ENCODE measurements around the gene ULK4. TPM values are rescaled to one million over a fixed set of nuclear protein-coding genes. Genes with fewer than 3 reads are reported as not detected.

Gene ULK4
- total and polyA plus RNA-seq, 2 of the 8 experiments (the other 6 are each of a cell fraction or from before 2014, with no cell fraction given): 3.0 to 10.8 TPM

DNA sequence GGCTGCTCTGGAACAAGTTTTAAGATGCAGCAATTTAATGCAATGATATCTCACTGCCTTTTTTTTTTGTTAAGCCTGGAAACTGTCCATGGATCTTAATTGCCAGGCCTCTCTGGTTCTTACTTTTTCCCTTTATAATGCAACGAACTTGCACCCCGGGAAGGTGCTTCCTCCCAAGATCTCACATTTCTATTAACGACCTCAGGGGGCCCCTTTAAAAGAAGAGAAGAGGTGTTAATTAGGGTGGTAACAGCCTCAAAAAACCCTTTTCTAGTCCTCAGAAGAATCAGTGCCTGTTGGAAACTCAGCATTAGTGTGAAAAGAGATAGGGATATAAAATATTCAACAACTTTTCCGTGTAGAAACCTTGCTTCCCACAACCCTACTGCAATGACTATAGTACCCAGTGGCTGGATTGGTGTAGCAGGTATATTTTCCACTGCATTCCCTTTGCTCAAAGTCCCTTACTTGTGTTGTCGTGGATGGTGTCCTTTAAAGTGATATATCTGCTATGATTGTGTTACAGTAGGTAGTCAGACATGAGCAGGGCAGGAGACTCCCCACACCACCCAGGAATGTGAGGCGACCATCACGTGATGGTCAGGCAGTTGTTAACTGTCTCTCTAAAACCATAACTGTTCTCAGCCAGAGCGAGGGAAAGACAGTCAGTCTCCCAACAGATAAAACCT lies 640.8 kb downstream of the ULK4 start:
- Histone ChIP-seq H2BK20ac (ENCODE audit: low read length) (peak overlapping the region; percentile 3; the same call in 1 of the 2 replicates), H3K9ac (replicated peaks in 1 of 4; ENCODE audit: extremely low read depth in 1 of 4, low read depth in 3 of 4, low read length in 3 of 4) (no peak overlapping the region), H3K23me2 (ENCODE audit: low read depth, low read length) (no peaks in the 10 kb centered on the region), H4K20me1 (replicated peaks in 1 of 2; ENCODE audit: control insufficient read depth in 1 of 2, insufficient read depth in 2 of 2, low read length in 2 of 2) (no peaks in the 10 kb centered on the region), H2BK5ac (ENCODE audit: low read depth, low read length) (peak overlapping the region; percentile 81; the same call in 1 of the 2 replicates), H2BK12ac (ENCODE audit: low read depth, low read length) (peak overlapping the region; percentile 28; the same call in 1 of the 2 replicates), H3K36me3 (ENCODE audit: control insufficient read depth in 2 of 4, insufficient read depth in 4 of 4, low read length in 3 of 4) (no peaks in the 10 kb centered on the region), H3K18ac (ENCODE audit: extremely low read depth, low read length) (peak overlapping the region; percentile 71), H3K79me1 (ENCODE audit: low read depth, low read length) (no peaks in the 10 kb centered on the region), H4K8ac (ENCODE audit: extremely low read depth, insufficient read depth, low read length) (no peak overlapping the region), H3K9me3 (ENCODE audit: insufficient read depth in 2 of 2, low read depth in 1 of 2, low read length in 1 of 2) (no peaks in the 10 kb centered on the region), H2BK120ac (replicated peaks; ENCODE audit: low read depth, low read length) (peak overlapping the region; percentile 93), H3K4ac (replicated peaks; ENCODE audit: insufficient read length, low read depth, low read length) (peak overlapping the region; percentile 80), H3K23ac (ENCODE audit: insufficient read length) (no peak overlapping the region), H3K27me3 (replicated peaks in 1 of 4; ENCODE audit: control insufficient read depth in 3 of 4, extremely low read depth in 1 of 4, insufficient read depth in 3 of 4, low read length in 3 of 4) (no peaks in the 10 kb centered on the region), H4K91ac (replicated peaks; ENCODE audit: insufficient read length, low read length) (peak overlapping the region; percentile 92), H3K4me3 (ENCODE audit: extremely low read depth in 1 of 4, insufficient read depth in 2 of 4, low read depth in 3 of 4, low read length in 4 of 4) (peak overlapping the region in 1 of 4 experiments; percentile 28; a peak in 1 of 8 replicates), H2AK5ac (ENCODE audit: low read depth, low read length) (no peak overlapping the region), H3K56ac (replicated peaks; ENCODE audit: insufficient read length, low read depth, low read length) (no peak overlapping the region), H3K4me1 (replicated peaks in 1 of 4; ENCODE audit: control insufficient read depth in 3 of 4, insufficient read depth in 4 of 4, low read length in 3 of 4) (peaks cover 3 to 17% (median 14%) of the 10 kb centered on the region in 4 experiments), H3K79me2 (ENCODE audit: control insufficient read depth in 1 of 2, insufficient read depth in 2 of 2, low read length in 2 of 2) (no peaks in the 10 kb centered on the region), H3K27ac (ENCODE audit: low read depth, low read length) (no peak overlapping the region), H2AFZ (ENCODE audit: low read length) (no peak overlapping the region), H4K5ac (ENCODE audit: insufficient read length, low read depth, low read length) (peak overlapping the region; percentile 26), H2BK15ac (ENCODE audit: low read length) (peak overlapping the region; percentile 23; the same call in 1 of the 2 replicates), H3K4me2 (ENCODE audit: insufficient read depth in 1 of 2, low read depth in 2 of 2, low read length in 2 of 2) (peak overlapping the region; percentile 52 to 65; a peak in 3 of 4 replicates), H3K14ac (ENCODE audit: insufficient read length) (peak overlapping the region; percentile 82)
- 28% methylated on average over 8 of the region's 8 CpGs; no CpG with 5 or more reads in 1 of the 2 experiments for WGBS, 2 experiments (ENCODE audit: extremely low coverage in 1 of 2, insufficient coverage in 1 of 2, insufficient read length in 1 of 2, insufficient replicate concordance in 2 of 2, low coverage in 1 of 2, low lambda C conversion rate in 2 of 2, missing lambda C conversion rate in 1 of 2)
- no peak for DNase-seq (ENCODE audit: low read depth in 1 of 2, low spot score in 2 of 2)
- no peak for FAIRE-seq
- CTCF ChIA-PET (ENCODE audit: partially characterized antibody): interaction anchor here (0.6 kb wide), 1 partner anchor 402 kb away, joined by 4 read pairs; no protein-coding TSS in a partner anchor
- TF ChIP-seq, protein P1, sequence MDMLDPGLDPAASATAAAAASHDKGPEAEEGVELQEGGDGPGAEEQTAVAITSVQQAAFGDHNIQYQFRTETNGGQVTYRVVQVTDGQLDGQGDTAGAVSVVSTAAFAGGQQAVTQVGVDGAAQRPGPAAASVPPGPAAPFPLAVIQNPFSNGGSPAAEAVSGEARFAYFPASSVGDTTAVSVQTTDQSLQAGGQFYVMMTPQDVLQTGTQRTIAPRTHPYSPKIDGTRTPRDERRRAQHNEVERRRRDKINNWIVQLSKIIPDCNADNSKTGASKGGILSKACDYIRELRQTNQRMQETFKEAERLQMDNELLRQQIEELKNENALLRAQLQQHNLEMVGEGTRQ (IDR thresholded peaks at IDR 0.05; ENCODE audit: low read length): peak; percentile 57
- TF ChIP-seq RAD21 (IDR thresholded peaks at IDR 0.05 in 1 of 2, conservative IDR thresholded peaks at IDR 0.05 in 1 of 2; ENCODE audit: low read depth in 2 of 2, low read length in 2 of 2): no peak
- TF ChIP-seq TEAD4 (IDR thresholded peaks at IDR 0.05; ENCODE audit: low read depth, low read length): 0 out of 2 replicates have a peak, but pooled peaks have one; percentile 42
- POLR2A ChIA-PET (ENCODE audit: partially characterized antibody): no interaction called here

All from H1 (cell line).